Smooth muscle cell (in vitro differentiated cells): ENCODE measurements around the gene MUC5AC. TPM values are rescaled to one million over a fixed set of nuclear protein-coding genes. Genes with fewer than 3 reads are reported as not detected.

Experiments used
- DNase-seq: peaks from one replicate; lab custom pipeline; 2025; ENCODE audit not compliant: unreplicated experiment; lab: John Stamatoyannopoulos, UW
- H2AFZ ChIP-seq: fragments of 200-600 bp; sonication (generic); 2 replicates; pipeline ENCODE4 v1.6.0; 2016; ENCODE audit warnings: antibody characterized with exemption, low read depth, mild to moderate bottlenecking
- H3F3A ChIP-seq: fragments of 200-600 bp; sonication (generic); 2 replicates; pipeline ENCODE4 v1.6.0; 2017; ENCODE audit warnings: antibody characterized with exemption, low read depth
- H3K27ac ChIP-seq: fragments of 200-600 bp; sonication (generic); 2 replicates; pipeline ENCODE4 v1.5.1; 2016; ENCODE audit warnings: low read depth, mild to moderate bottlenecking
- H3K27me3 ChIP-seq: fragments of 200-600 bp; sonication (generic); 2 replicates; pipeline ENCODE4 v1.6.1; 2016; ENCODE audit warnings: low read depth, mild to moderate bottlenecking
- H3K36me3 ChIP-seq: fragments of 200-600 bp; sonication (generic); 2 replicates; pipeline ENCODE4 v1.5.1; 2016; ENCODE audit warnings: low read depth
- H3K4me1 ChIP-seq: fragments of 200-600 bp; sonication (generic); 2 replicates; pipeline ENCODE4 v1.5.1; 2016; ENCODE audit warnings: low read depth
- H3K4me2 ChIP-seq: fragments of 200-600 bp; sonication (generic); 2 replicates; pipeline ENCODE4 v1.6.0; 2016; ENCODE audit warnings: mild to moderate bottlenecking
- H3K4me3 ChIP-seq: fragments of 200-600 bp; sonication (generic); 2 replicates; pipeline ENCODE4 v1.5.1; 2016; ENCODE audit warnings: mild to moderate bottlenecking
- H3K79me2 ChIP-seq: fragments of 200-600 bp; sonication (generic); 2 replicates; pipeline ENCODE4 v1.6.0; 2016; ENCODE audit warnings: low read depth, mild to moderate bottlenecking
- H3K9ac ChIP-seq: fragments of 200-600 bp; sonication (generic); 2 replicates; pipeline ENCODE4 v1.6.0; 2016; ENCODE audit warnings: low read depth
- H3K9me3 ChIP-seq: fragments of 200-600 bp; sonication (generic); replicated peaks from 2 replicates; pipeline ENCODE4 v1.5.1; 2016; ENCODE audit warnings: low read depth
- H4K20me1 ChIP-seq: fragments of 200-600 bp; sonication (generic); 2 replicates; pipeline ENCODE4 v1.6.0; 2016; ENCODE audit warnings: low read depth
- CTCF ChIP-seq: fragments of 200-600 bp; sonication (generic); IDR thresholded peaks from 2 replicates; pipeline ENCODE4 v1.5.1; 2017; ENCODE audit warnings: borderline replicate concordance, mild to moderate bottlenecking, antibody characterized with exemption; ENCODE audit not compliant: insufficient read depth, poor library complexity, severe bottlenecking
- WGBS: methylation state at CpG from one replicate; pipeline ENCODE4 v1.1.7; 2016; ENCODE audit warnings: low lambda C conversion rate; 5-methylcytosine and 5-hydroxymethylcytosine counted together
- polyA plus RNA-seq: library from polyadenylated mRNA; unstranded; fragments of >200 nt; fragmentation: Nextera tagmentation; extraction: Ambion mirVana; gene quantifications from 2 replicates; pipeline ENCODE4 v1.2.1, GENCODE V29; 2016
- total RNA-seq: library from RNA; depleted of rRNA; stranded (reverse); fragments of >200 nt; gene quantifications from 2 replicates; pipeline ENCODE4 v1.2.3, GENCODE V29; 2014

MUC5AC gene
- total and polyA plus RNA-seq, 2 experiments from 2014 or later, result not detected

GRCh38 chr11:1238767-1239595, 81.2 kb downstream of the MUC5AC start:
- H3K4me1 ChIP-seq, result no peaks in the 10 kb centered on the region
- no peak overlapping the region for H2AFZ ChIP-seq
- no peaks in the 10 kb centered on the region for H4K20me1 ChIP-seq
- WGBS, result 76% methylated on average over 34 of the region's 34 CpGs
- no peak overlapping the region for H3K9ac ChIP-seq
- H3K4me3 ChIP-seq, result no peak overlapping the region
- H3K27ac ChIP-seq, result no peak overlapping the region
- no peak for DNase-seq
- no peaks in the 10 kb centered on the region for H3K36me3 ChIP-seq
- H3K4me2 ChIP-seq, result no peak overlapping the region
- no peaks in the 10 kb centered on the region for H3K27me3 ChIP-seq
- no peaks in the 10 kb centered on the region for H3K79me2 ChIP-seq
- TF ChIP-seq CTCF, result no peak
- H3K9me3 ChIP-seq, result no peaks in the 10 kb centered on the region
- H3F3A ChIP-seq, result no peaks in the 10 kb centered on the region

GRCh38 chr11:1239596-1240205, 81.9 kb downstream of the MUC5AC start:
- DNase-seq, result no peak
- no peak overlapping the region for H3K9ac ChIP-seq
- H3K27ac ChIP-seq, result no peak overlapping the region
- H3K9me3 ChIP-seq, result no peaks in the 10 kb centered on the region
- no peak overlapping the region for H2AFZ ChIP-seq
- H3K4me2 ChIP-seq, result no peak overlapping the region
- WGBS, result 94% methylated on average over 13 of the region's 23 CpGs
- no peaks in the 10 kb centered on the region for H3K36me3 ChIP-seq
- H3F3A ChIP-seq, result no peaks in the 10 kb centered on the region
- no peaks in the 10 kb centered on the region for H4K20me1 ChIP-seq
- H3K4me1 ChIP-seq, result no peaks in the 10 kb centered on the region
- no peaks in the 10 kb centered on the region for H3K27me3 ChIP-seq
- H3K79me2 ChIP-seq, result no peaks in the 10 kb centered on the region
- H3K4me3 ChIP-seq, result no peak overlapping the region
- no peak for TF ChIP-seq CTCF

GRCh38 chr11:1240771-1241170, 83.0 kb downstream of the MUC5AC start:
- 91% methylated on average over 25 of the region's 25 CpGs for WGBS
- Histone ChIP-seq H4K20me1 (no peaks in the 10 kb centered on the region), H3K27me3 (no peaks in the 10 kb centered on the region), H2AFZ (no peak overlapping the region), H3K4me3 (no peak overlapping the region), H3K4me2 (no peak overlapping the region), H3K36me3 (no peaks in the 10 kb centered on the region), H3F3A (no peaks in the 10 kb centered on the region), H3K79me2 (no peaks in the 10 kb centered on the region), H3K27ac (no peak overlapping the region), H3K9me3 (no peaks in the 10 kb centered on the region), H3K9ac (no peak overlapping the region), H3K4me1 (no peaks in the 10 kb centered on the region)
- no peak for TF ChIP-seq CTCF
- DNase-seq, result no peak
